H9 (cell line): ENCODE data around the gene GYS1. TPM values are rescaled to one million over a fixed set of nuclear protein-coding genes. Genes with fewer than 3 reads are reported as not detected.

Experiments used
- DNase-seq: peaks from one replicate; pipeline ENCODE4 v3.0.0-alpha.2; 2017
- H2AFZ ChIP-seq: one replicate; pipeline ENCODE4 v1.6.1; 2013; ENCODE audit warnings: mild to moderate bottlenecking, low read length, control low read depth, moderate library complexity
- H2AK5ac ChIP-seq: 2 replicates; pipeline ENCODE4 v1.6.1; 2013; ENCODE audit warnings: low read length, control low read depth, mixed read lengths; ENCODE audit not compliant: insufficient read length
- H2BK120ac ChIP-seq: one replicate; pipeline ENCODE4 v1.6.1; 2013; ENCODE audit warnings: low read depth, mild to moderate bottlenecking, low read length, control low read depth, inconsistent platforms; ENCODE audit not compliant: poor library complexity, severe bottlenecking
- H2BK12ac ChIP-seq: 2 replicates; pipeline ENCODE4 v1.6.1; 2013; ENCODE audit warnings: low read length, control low read depth, mixed read lengths, low read depth; ENCODE audit not compliant: insufficient read length
- H2BK15ac ChIP-seq: 2 replicates; pipeline ENCODE4 v1.6.1; 2013; ENCODE audit warnings: low read depth, low read length, control low read depth
- H2BK20ac ChIP-seq: one replicate; pipeline ENCODE4 v1.6.1; 2013; ENCODE audit warnings: low read depth, mild to moderate bottlenecking, low read length, control low read depth, inconsistent platforms; ENCODE audit not compliant: poor library complexity, severe bottlenecking
- H2BK5ac ChIP-seq: 2 replicates; pipeline ENCODE4 v1.6.1; 2013; ENCODE audit warnings: low read length, control low read depth, mixed read lengths; ENCODE audit not compliant: insufficient read length
- H3K14ac ChIP-seq: 2 replicates; pipeline ENCODE4 v1.6.1; 2013; ENCODE audit warnings: low read length, control low read depth; ENCODE audit not compliant: insufficient read depth
- H3K18ac ChIP-seq: 2 replicates; pipeline ENCODE4 v1.6.1; 2013; ENCODE audit warnings: low read depth, mild to moderate bottlenecking, mixed read lengths, low read length, control low read depth; ENCODE audit not compliant: insufficient read length
- H3K23ac ChIP-seq: 2 replicates; pipeline ENCODE4 v1.6.1; 2013; ENCODE audit warnings: low read length, control low read depth, mixed read lengths, low read depth; ENCODE audit not compliant: insufficient read length
- H3K23me2 ChIP-seq: 2 replicates; pipeline ENCODE4 v1.6.1; 2013; ENCODE audit warnings: low read depth, mild to moderate bottlenecking, mixed read lengths, low read length, control low read depth; ENCODE audit not compliant: insufficient read length, poor library complexity, severe bottlenecking
- H3K27ac ChIP-seq: 2 replicates; pipeline ENCODE4 v1.5.1; 2013; ENCODE audit warnings: low read length, control low read depth, mixed read lengths, low read depth; ENCODE audit not compliant: insufficient read length
- H3K27me3 ChIP-seq: 2 replicates; pipeline ENCODE4 v1.6.1; 2013; ENCODE audit warnings: low read length, control low read depth, inconsistent platforms; ENCODE audit not compliant: insufficient read depth
- H3K4ac ChIP-seq: 2 replicates; pipeline ENCODE4 v1.6.1; 2013; ENCODE audit warnings: low read depth, mild to moderate bottlenecking, control low read depth, inconsistent platforms, low read length, moderate library complexity
- H3K4me1 ChIP-seq: 2 replicates; pipeline ENCODE4 v1.6.1; 2013; ENCODE audit warnings: low read length, control low read depth, inconsistent platforms; ENCODE audit not compliant: insufficient read depth
- H3K4me2 ChIP-seq: 2 replicates; pipeline ENCODE4 v1.6.1; 2013; ENCODE audit warnings: low read length, control low read depth, mixed read lengths; ENCODE audit not compliant: insufficient read length, insufficient read depth
- H3K56ac ChIP-seq: 2 replicates; pipeline ENCODE4 v1.6.1; 2013; ENCODE audit warnings: low read depth, mild to moderate bottlenecking, mixed read lengths, low read length, control low read depth; ENCODE audit not compliant: insufficient read length
- H3K79me1 ChIP-seq: 2 replicates; pipeline ENCODE4 v1.6.1; 2013; ENCODE audit warnings: low read depth, mild to moderate bottlenecking, moderate library complexity, low read length, control low read depth, inconsistent platforms; ENCODE audit not compliant: insufficient read depth, poor library complexity, severe bottlenecking
- H3K79me2 ChIP-seq: 2 replicates; pipeline ENCODE4 v1.6.1; 2013; ENCODE audit warnings: low read length, control low read depth, inconsistent platforms; ENCODE audit not compliant: insufficient read depth
- H3K9ac ChIP-seq: 2 replicates; pipeline ENCODE4 v1.6.1; 2013; ENCODE audit warnings: low read length, control low read depth, mixed read lengths; ENCODE audit not compliant: insufficient read length; ENCODE audit errors: extremely low read depth
- H3K9me3 ChIP-seq: one replicate; pipeline ENCODE4 v1.6.1; 2013; ENCODE audit warnings: low read depth, low read length, inconsistent platforms; ENCODE audit not compliant: control insufficient read depth
- H3T11ph ChIP-seq: one replicate; pipeline ENCODE4 v1.6.1; 2013; ENCODE audit warnings: mild to moderate bottlenecking, low read length, control low read depth, inconsistent platforms
- H4K20me1 ChIP-seq: one replicate; pipeline ENCODE4 v1.6.1; 2013; ENCODE audit not compliant: control insufficient read depth, insufficient read length, insufficient read depth
- H4K5ac ChIP-seq: 2 replicates; pipeline ENCODE4 v1.6.1; 2013; ENCODE audit warnings: low read depth, mild to moderate bottlenecking, mixed read lengths, low read length, control low read depth; ENCODE audit not compliant: insufficient read length
- H4K8ac ChIP-seq: replicated peaks from 2 replicates; pipeline ENCODE4 v1.6.1; 2013; ENCODE audit warnings: low read length, control low read depth, mixed read lengths, low read depth; ENCODE audit not compliant: insufficient read length
- H4K91ac ChIP-seq: 2 replicates; pipeline ENCODE4 v1.6.1; 2013; ENCODE audit warnings: low read depth, mild to moderate bottlenecking, moderate library complexity, mixed read lengths, low read length, control low read depth; ENCODE audit not compliant: insufficient read length
- H3K27ac Mint-ChIP-seq, 3 experiments: 2 replicates in 2 of 3; 3 replicates in 1 of 3; pipeline ENCODE4 v1.8.0; 2020 to 2021; ENCODE audit warnings: mixed read lengths in 3 of 3, mild to moderate bottlenecking in 1 of 3, moderate library complexity in 1 of 3
- H3K27me3 Mint-ChIP-seq: 2 replicates; pipeline ENCODE4 v1.8.0; 2021; ENCODE audit warnings: low read depth, mild to moderate bottlenecking, moderate library complexity, mixed read lengths
- H3K36me3 Mint-ChIP-seq, 3 experiments: 2 replicates in 2 of 3; 3 replicates in 1 of 3; pipeline ENCODE4 v1.8.0; 2020 to 2021; ENCODE audit warnings: low read depth in 3 of 3, mixed read lengths in 3 of 3; ENCODE audit not compliant: insufficient read depth in 1 of 3
- H3K4me1 Mint-ChIP-seq, 2 experiments: 2 replicates each; pipeline ENCODE4 v1.8.0; 2020; ENCODE audit warnings: mixed read lengths in 2 of 2
- H3K4me3 Mint-ChIP-seq, 2 experiments: 2 replicates in 1 of 2; 3 replicates in 1 of 2; pipeline ENCODE4 v1.8.0; 2020 to 2021; ENCODE audit warnings: mild to moderate bottlenecking in 2 of 2, mixed read lengths in 2 of 2, moderate library complexity in 1 of 2
- H3K9me3 Mint-ChIP-seq, 2 experiments: 2 replicates in 1 of 2; 3 replicates in 1 of 2; pipeline ENCODE4 v1.8.0; 2020; ENCODE audit warnings: mild to moderate bottlenecking in 2 of 2, mixed read lengths in 2 of 2, moderate library complexity in 1 of 2
- WGBS: extraction: QIAGEN DNeasy Blood & Tissue Kit; methylation state at CpG from one replicate; pipeline ENCODE4 v1.1.7; 2013; ENCODE audit warnings: missing lambda C conversion rate, low lambda C conversion rate, mixed read lengths; ENCODE audit not compliant: insufficient read length; ENCODE audit errors: extremely low coverage; 5-methylcytosine and 5-hydroxymethylcytosine counted together
- total RNA-seq: library from RNA; stranded (reverse); gene quantifications from 2 replicates; pipeline ENCODE4 v1.2.1, GENCODE V29; 2021
- TF ChIP-seq, protein P1 (sequence below): fragments of 200-600 bp; sonication (generic); conservative IDR thresholded peaks from 3 replicates; pipeline ENCODE4 v1.8.0; 2021; ENCODE audit warnings: antibody characterized with exemption, mild to moderate bottlenecking

GYS1 gene
- total RNA-seq, 1 experiment from 2014 or later = 44.3 TPM

DNA sequence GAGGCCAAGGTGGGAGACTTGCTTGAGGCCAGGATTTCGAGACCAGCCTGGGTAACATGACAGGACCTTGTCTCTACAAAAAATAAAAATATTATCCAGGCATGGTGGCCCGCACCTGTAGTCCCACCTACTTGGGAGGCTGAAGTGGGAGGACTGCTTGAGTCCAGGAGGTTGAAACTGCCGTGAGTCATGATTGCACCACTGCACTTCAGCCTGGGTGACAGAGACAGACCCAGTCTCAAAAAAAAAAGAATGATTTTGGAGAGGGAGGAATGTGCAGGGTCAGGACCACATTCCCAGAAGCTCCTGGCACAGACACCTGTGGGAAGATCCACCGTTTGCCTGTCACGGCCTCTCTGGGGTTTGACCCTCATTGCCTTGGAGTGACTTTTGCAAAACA is 47.7 kb downstream of the GYS1 start:
- Histone ChIP-seq H4K20me1 (no peaks in the 10 kb centered on the region), H4K91ac (no peak overlapping the region), H3K23me2 (no peaks in the 10 kb centered on the region)

More for the DNA sequence above, 47.7 kb downstream of the GYS1 start:
- Histone ChIP-seq H2BK12ac (no peak overlapping the region), H2BK15ac (no peak overlapping the region), H3K79me2 (no peaks in the 10 kb centered on the region), H2BK5ac (no peak overlapping the region), H4K8ac (no peak overlapping the region), H2AFZ (no peak overlapping the region), H3K56ac (no peak overlapping the region), H3K4me2 (no peak overlapping the region), H4K5ac (no peak overlapping the region), H3K4me1 (no peaks in the 10 kb centered on the region), H3K14ac (no peak overlapping the region), H2BK120ac (no peak overlapping the region), H3K23ac (no peak overlapping the region), H2BK20ac (no peak overlapping the region), H3K27me3 (no peaks in the 10 kb centered on the region; the same call in 1 of the 2 replicates), H3K9me3 (no peaks in the 10 kb centered on the region), H3K79me1 (no peaks in the 10 kb centered on the region), H3K4ac (no peak overlapping the region), H3T11ph (no peak overlapping the region), H3K27ac (no peak overlapping the region), H2AK5ac (no peak overlapping the region), H3K9ac (no peak overlapping the region), H3K18ac (no peak overlapping the region)
- Mint-ChIP-seq H3K27ac (no peak overlapping the region), H3K4me1 (no peaks in the 10 kb centered on the region), H3K27me3 (0 out of 2 replicates have a peak, but pooled peaks cover 5% of the 10 kb centered on the region), H3K4me3 (no peak overlapping the region), H3K9me3 (peaks cover 0 to 2% of the 10 kb centered on the region in 2 experiments; a peak in 4 of 5 replicates), H3K36me3 (peaks cover 8 to 10% (median 8%) of the 10 kb centered on the region in 3 experiments; a peak in 6 of 7 replicates)
- TF ChIP-seq, protein P1, sequence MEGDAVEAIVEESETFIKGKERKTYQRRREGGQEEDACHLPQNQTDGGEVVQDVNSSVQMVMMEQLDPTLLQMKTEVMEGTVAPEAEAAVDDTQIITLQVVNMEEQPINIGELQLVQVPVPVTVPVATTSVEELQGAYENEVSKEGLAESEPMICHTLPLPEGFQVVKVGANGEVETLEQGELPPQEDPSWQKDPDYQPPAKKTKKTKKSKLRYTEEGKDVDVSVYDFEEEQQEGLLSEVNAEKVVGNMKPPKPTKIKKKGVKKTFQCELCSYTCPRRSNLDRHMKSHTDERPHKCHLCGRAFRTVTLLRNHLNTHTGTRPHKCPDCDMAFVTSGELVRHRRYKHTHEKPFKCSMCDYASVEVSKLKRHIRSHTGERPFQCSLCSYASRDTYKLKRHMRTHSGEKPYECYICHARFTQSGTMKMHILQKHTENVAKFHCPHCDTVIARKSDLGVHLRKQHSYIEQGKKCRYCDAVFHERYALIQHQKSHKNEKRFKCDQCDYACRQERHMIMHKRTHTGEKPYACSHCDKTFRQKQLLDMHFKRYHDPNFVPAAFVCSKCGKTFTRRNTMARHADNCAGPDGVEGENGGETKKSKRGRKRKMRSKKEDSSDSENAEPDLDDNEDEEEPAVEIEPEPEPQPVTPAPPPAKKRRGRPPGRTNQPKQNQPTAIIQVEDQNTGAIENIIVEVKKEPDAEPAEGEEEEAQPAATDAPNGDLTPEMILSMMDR = no peak
- no peak for DNase-seq
- no CpG with 5 or more reads among the region's 5 CpGs for WGBS
